Progenitor cell of endocrine pancreas (in vitro differentiated cells): Measurements from ENCODE around the gene C10orf62. TPM values are rescaled to one million over a fixed set of nuclear protein-coding genes. Genes with fewer than 3 reads are reported as not detected.

Experiments used
- DNase-seq: peaks from one replicate; pipeline ENCODE4 v3.0.0; 2021; ENCODE audit warnings: low spot score; ENCODE audit not compliant: unreplicated experiment
- H3K27ac Mint-ChIP-seq: 2 replicates; pipeline ENCODE4 v1.8.0; 2021; ENCODE audit warnings: mild to moderate bottlenecking, moderate library complexity, mixed read lengths
- H3K27me3 Mint-ChIP-seq: 2 replicates; pipeline ENCODE4 v1.8.0; 2021; ENCODE audit warnings: mixed read lengths
- H3K36me3 Mint-ChIP-seq: 2 replicates; pipeline ENCODE4 v1.8.0; 2022; ENCODE audit warnings: mixed read lengths; ENCODE audit not compliant: insufficient read depth
- H3K4me1 Mint-ChIP-seq: 2 replicates; pipeline ENCODE4 v1.8.0; 2021; ENCODE audit warnings: low read depth, mixed read lengths
- H3K4me3 Mint-ChIP-seq: 2 replicates; pipeline ENCODE4 v1.8.0; 2021; ENCODE audit warnings: low read depth, mild to moderate bottlenecking, moderate library complexity, mixed read lengths
- H3K9me3 Mint-ChIP-seq: 2 replicates; pipeline ENCODE4 v1.8.0; 2021; ENCODE audit warnings: low read depth, mixed read lengths
- CTCF ChIP-seq: fragments of 200-600 bp; sonication (generic); IDR thresholded peaks from one replicate; pipeline ENCODE4 v1.5.0; 2021; ENCODE audit warnings: antibody characterized with exemption, mild to moderate bottlenecking; ENCODE audit not compliant: unreplicated experiment
- total RNA-seq: library from RNA; stranded (reverse); gene quantifications from 2 replicates; pipeline ENCODE4 v1.2.1, GENCODE V29; 2021

Gene C10orf62
- total RNA-seq, 1 donor from 2014 or later: 0.96 TPM

GRCh38 chr10:97580421-97581367, 8.8 kb upstream of the C10orf62 start:
- Mint-ChIP-seq H3K36me3 (no peaks in the 10 kb centered on the region), H3K4me3 (no peak overlapping the region), H3K9me3 (no peaks in the 10 kb centered on the region), H3K27me3 (no peaks in the 10 kb centered on the region), H3K27ac (no peak overlapping the region), H3K4me1 (peaks cover 21% of the 10 kb centered on the region)
- no peak for DNase-seq
- no peak for TF ChIP-seq CTCF

GRCh38 chr10:97582169-97582568, 7.4 kb upstream of the C10orf62 start:
- Mint-ChIP-seq H3K27ac (no peak overlapping the region), H3K9me3 (no peaks in the 10 kb centered on the region), H3K36me3 (no peaks in the 10 kb centered on the region), H3K27me3 (no peaks in the 10 kb centered on the region), H3K4me1 (peaks cover 26% of the 10 kb centered on the region), H3K4me3 (no peak overlapping the region)
- TF ChIP-seq CTCF: no peak
- DNase-seq: no peak

- Mint-ChIP-seq H3K27ac (no peak overlapping the region), H3K27me3 (no peaks in the 10 kb centered on the region), H3K36me3 (no peaks in the 10 kb centered on the region), H3K9me3 (no peaks in the 10 kb centered on the region), H3K4me3 (no peak overlapping the region), H3K4me1 (peaks cover 26% of the 10 kb centered on the region)
- TF ChIP-seq CTCF: no peak
- no peak for DNase-seq
These were observed 6.0 kb upstream of the C10orf62 start for GRCh38 chr10:97583476-97583875.

- Mint-ChIP-seq H3K27ac (peak within 1 kb of the TSS; percentile 91), H3K27me3 (no peaks in the 10 kb centered on the region), H3K36me3 (no peaks in the 10 kb centered on the region), H3K4me3 (peak within 1 kb of the TSS; percentile 61), H3K9me3 (no peaks in the 10 kb centered on the region), H3K4me1 (peaks cover 26% of the 10 kb centered on the region)
- TF ChIP-seq CTCF: no peak
- no peak for DNase-seq
These were observed 5.3 kb upstream of the C10orf62 start, which contains the start of gene HOGA1 for GRCh38 chr10:97584060-97584797. HOGA1 (plus strand) TSS chr10:97584389; CDS start chr10:97584704, 315 bp downstream.

- Mint-ChIP-seq H3K4me3 (peak overlapping the region; percentile 61), H3K36me3 (no peaks in the 10 kb centered on the region), H3K27ac (peak overlapping the region; percentile 91)
These were observed 4.6 kb upstream of the C10orf62 start for GRCh38 chr10:97584798-97585438.

More at GRCh38 chr10:97584798-97585438, 4.6 kb upstream of the C10orf62 start:
- no peak for TF ChIP-seq CTCF
- no peaks in the 10 kb centered on the region for H3K9me3 Mint-ChIP-seq
- H3K4me1 Mint-ChIP-seq: peaks cover 26% of the 10 kb centered on the region
- no peak for DNase-seq
- no peaks in the 10 kb centered on the region for H3K27me3 Mint-ChIP-seq
